GM21447 (cell line): ENCODE results near the gene DAZ3.
"Not testable (repeated sequence)": the region's sequence is repeated elsewhere in the genome, so short reads cannot be mapped to it uniquely, and the experiment has no call there.

Experiments
- ATAC-seq: cut with Tn5 transposase; IDR thresholded peaks from one replicate; pipeline ENCODE4 v1.9.1; 2021; ENCODE audit not compliant: unreplicated experiment

Gene DAZ3

GRCh38 chrY:24813293-24813692 lies at the start of gene DAZ3:
Gene DAZ3 (minus strand): TSS chrY:24813393. CDS start chrY:24813185, 208 bp downstream.
- not testable (repeated sequence) for ATAC-seq

GRCh38 chrY:24833619-24834018 lies 20.4 kb upstream of the DAZ3 start, which contains the start of gene DAZ4:
Gene DAZ4 (plus strand): TSS chrY:24833919. CDS start chrY:24834127, 208 bp downstream.
- not testable (repeated sequence) for ATAC-seq

GRCh38 chrY:24825069-24825468 lies 11.9 kb upstream of the DAZ3 start:
- not testable (repeated sequence) for ATAC-seq

- not testable (repeated sequence) for ATAC-seq
Measured at GRCh38 chrY:24824184-24824879, 11.1 kb upstream of the DAZ3 start.

GRCh38 chrY:24821836-24822235 lies 8.6 kb upstream of the DAZ3 start:
- ATAC-seq: not testable (repeated sequence)
